ENCODE measurements around the gene SH3TC2.

SH3TC2 gene

GRCh38 chr5:149011084-149011483 is 51.8 kb downstream of the SH3TC2 start:
- Mint-ChIP-seq H3K4me3 (no peak overlapping the region), H3K27ac (no peak overlapping the region), H3K4me1 (no peaks in the 10 kb centered on the region), H3K36me3 (no peaks in the 10 kb centered on the region), H3K9me3 (no peaks in the 10 kb centered on the region), H3K27me3 (peaks cover 0 to 3% of the 10 kb centered on the region in 2 donors)
- ATAC-seq (replicated peaks) = no peak
- no peak for DNase-seq

DNA sequence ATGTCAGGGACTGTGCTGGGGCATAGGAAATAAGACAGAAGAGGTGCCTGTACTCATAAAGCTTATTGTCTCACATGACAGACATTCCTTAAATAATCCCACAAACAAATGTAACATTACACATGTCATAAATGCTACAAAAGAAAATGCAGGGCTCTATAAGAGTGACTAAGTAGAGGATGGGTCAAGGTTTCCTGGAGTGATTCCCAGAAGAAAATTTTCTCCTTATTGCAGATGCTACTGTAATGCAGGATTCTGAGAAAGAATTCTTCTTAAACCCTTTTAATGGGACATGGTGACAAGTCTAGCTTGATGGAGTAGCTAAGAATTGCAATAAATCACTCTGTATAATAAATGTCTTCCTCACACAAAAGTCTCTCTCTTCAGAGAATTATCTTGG is 55.7 kb downstream of the SH3TC2 start:
- no peak overlapping the region for H3K27ac Mint-ChIP-seq
- ATAC-seq (replicated peaks) (no peak), DNase-seq (no peak)
- peaks cover 3 to 8% of the 10 kb centered on the region in 2 donors for H3K4me1 Mint-ChIP-seq
- no peak overlapping the region for H3K4me3 Mint-ChIP-seq
- no peaks in the 10 kb centered on the region for H3K9me3 Mint-ChIP-seq
- H3K36me3 Mint-ChIP-seq = no peaks in the 10 kb centered on the region
- peaks cover 0 to under 1% of the 10 kb centered on the region in 2 donors for H3K27me3 Mint-ChIP-seq

GRCh38 chr5:149006426-149006825 is 56.4 kb downstream of the SH3TC2 start:
- Mint-ChIP-seq H3K9me3 (no peaks in the 10 kb centered on the region), H3K36me3 (no peaks in the 10 kb centered on the region), H3K4me1 (peaks cover 3 to 8% of the 10 kb centered on the region in 2 donors), H3K27me3 (peaks cover 4 to 7% of the 10 kb centered on the region in 2 donors), H3K4me3 (no peak overlapping the region), H3K27ac (no peak overlapping the region)
- ATAC-seq (replicated peaks) (no peak), DNase-seq (no peak)

DNA sequence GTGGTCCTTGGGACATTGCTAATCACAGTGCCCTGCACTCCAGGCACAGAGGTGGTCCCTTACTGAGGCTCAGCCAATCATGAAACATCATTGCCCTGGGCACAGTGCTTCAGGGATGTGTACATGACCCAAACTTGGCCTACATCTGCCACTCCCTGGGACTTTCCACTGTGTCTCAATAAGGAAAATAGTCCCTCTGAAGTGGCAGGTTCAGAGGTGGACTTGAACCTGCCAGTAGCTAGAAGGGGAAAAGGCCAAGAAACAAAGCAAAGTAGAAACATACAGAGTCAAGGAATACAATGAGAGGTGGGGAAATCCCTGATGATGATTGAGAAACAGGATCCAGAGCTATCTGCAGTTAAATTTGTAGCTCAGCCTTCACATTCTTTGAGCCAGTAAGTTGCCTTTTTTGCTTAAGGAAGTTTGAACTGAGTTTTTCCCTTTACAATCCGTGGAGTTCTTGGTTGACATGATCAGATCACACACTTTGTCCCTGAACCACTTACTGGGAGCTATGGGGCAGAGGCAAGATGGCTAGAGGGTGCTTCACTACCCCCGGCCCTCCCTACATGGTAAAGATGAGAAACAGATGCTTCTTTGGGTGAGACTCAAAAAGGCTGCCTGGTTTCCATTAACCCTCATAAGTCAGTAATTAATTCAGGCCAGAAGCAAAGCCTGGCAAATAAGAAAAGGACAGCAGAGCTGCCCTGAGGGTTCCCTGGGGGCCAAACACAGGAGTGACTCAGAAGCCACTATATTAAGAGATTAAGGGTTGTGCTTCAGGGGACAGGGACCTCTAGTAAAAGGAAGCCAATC is 57.6 kb downstream of the SH3TC2 start:
- Mint-ChIP-seq H3K27ac (no peak overlapping the region), H3K9me3 (no peaks in the 10 kb centered on the region), H3K4me1 (peaks cover 3 to 8% of the 10 kb centered on the region in 2 donors), H3K4me3 (no peak overlapping the region), H3K36me3 (no peaks in the 10 kb centered on the region), H3K27me3 (peaks cover 9 to 13% of the 10 kb centered on the region in 2 donors)
- DNase-seq = no peak
- peak; percentile 38 to 39 for ATAC-seq (replicated peaks)

DNA sequence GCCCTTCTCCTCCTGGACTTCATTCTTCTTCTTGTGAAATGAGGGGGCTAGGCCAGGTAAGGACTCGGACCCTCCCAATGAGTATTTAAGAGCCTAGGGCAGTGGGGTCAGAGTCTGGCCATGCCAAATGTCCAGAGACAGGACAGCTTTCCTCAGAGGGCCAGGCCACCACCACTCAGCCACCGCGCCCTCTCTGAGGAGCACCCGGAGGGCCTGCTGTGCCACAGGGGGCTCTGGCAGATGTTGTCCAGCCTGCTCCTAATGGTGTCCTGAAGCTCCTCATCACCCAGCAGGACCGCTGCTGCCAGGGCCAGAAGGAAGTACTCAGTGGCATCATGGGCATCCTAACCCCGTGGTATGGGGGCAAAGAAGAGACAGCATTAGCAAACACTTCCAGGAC is 58.3 kb downstream of the SH3TC2 start:
- Mint-ChIP-seq H3K36me3 (no peaks in the 10 kb centered on the region), H3K27ac (no peak overlapping the region), H3K27me3 (peaks cover 16 to 17% of the 10 kb centered on the region in 2 donors), H3K4me3 (no peak overlapping the region), H3K9me3 (no peaks in the 10 kb centered on the region), H3K4me1 (peaks cover 3 to 8% of the 10 kb centered on the region in 2 donors)
- DNase-seq (no peak), ATAC-seq (replicated peaks) (no peak)

- Mint-ChIP-seq H3K4me3 (no peak overlapping the region), H3K4me1 (peaks cover 3 to 8% of the 10 kb centered on the region in 2 donors), H3K9me3 (no peaks in the 10 kb centered on the region), H3K27me3 (peaks cover 16 to 32% of the 10 kb centered on the region in 2 donors), H3K36me3 (no peaks in the 10 kb centered on the region), H3K27ac (no peak overlapping the region)
- ATAC-seq (replicated peaks) (no peak), DNase-seq (no peak)
Measured at GRCh38 chr5:149002761-149003689, 59.8 kb downstream of the SH3TC2 start.

GRCh38 chr5:149002053-149002452 is 60.8 kb downstream of the SH3TC2 start:
- H3K9me3 Mint-ChIP-seq = no peaks in the 10 kb centered on the region
- H3K4me1 Mint-ChIP-seq = peaks cover 3 to 12% of the 10 kb centered on the region in 2 donors
- ATAC-seq (replicated peaks) = no peak
- DNase-seq = no peak
- no peak overlapping the region for H3K27ac Mint-ChIP-seq
- peaks cover 20 to 39% of the 10 kb centered on the region in 2 donors for H3K27me3 Mint-ChIP-seq
- H3K36me3 Mint-ChIP-seq = no peaks in the 10 kb centered on the region
- no peak overlapping the region for H3K4me3 Mint-ChIP-seq

DNA sequence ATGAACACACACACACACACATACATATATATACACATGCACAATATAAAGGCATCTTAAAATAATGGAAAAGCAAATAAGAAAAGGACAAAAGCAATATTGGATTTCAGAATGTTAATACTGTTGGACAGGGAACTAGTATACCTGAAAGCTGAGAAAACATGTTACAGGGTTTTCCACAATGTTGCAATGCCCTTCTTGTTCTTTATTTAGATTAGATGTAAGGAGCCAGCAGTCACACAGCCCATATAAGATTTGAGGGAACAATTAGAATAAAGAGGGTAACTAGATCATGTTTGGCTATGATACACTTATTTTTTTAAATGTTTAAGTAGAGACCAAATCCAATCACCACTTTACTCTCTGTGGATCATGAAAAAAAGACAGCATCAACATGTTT is 61.7 kb downstream of the SH3TC2 start:
- Mint-ChIP-seq H3K27me3 (peaks cover 21 to 47% of the 10 kb centered on the region in 2 donors), H3K9me3 (no peaks in the 10 kb centered on the region), H3K36me3 (no peaks in the 10 kb centered on the region), H3K4me1 (peaks cover 3 to 13% of the 10 kb centered on the region in 2 donors), H3K4me3 (no peak overlapping the region), H3K27ac (no peak overlapping the region)
- no peak for DNase-seq
- no peak for ATAC-seq (replicated peaks)

GRCh38 chr5:148999741-149000140 is 63.1 kb downstream of the SH3TC2 start:
- H3K9me3 Mint-ChIP-seq = no peaks in the 10 kb centered on the region
- no peaks in the 10 kb centered on the region for H3K36me3 Mint-ChIP-seq
- ATAC-seq (replicated peaks) (no peak), DNase-seq (no peak)
- H3K4me1 Mint-ChIP-seq = peaks cover 0 to 6% of the 10 kb centered on the region in 2 donors
- H3K4me3 Mint-ChIP-seq = no peak overlapping the region
- no peak overlapping the region for H3K27ac Mint-ChIP-seq
- peaks cover 21 to 47% of the 10 kb centered on the region in 2 donors for H3K27me3 Mint-ChIP-seq

DNA sequence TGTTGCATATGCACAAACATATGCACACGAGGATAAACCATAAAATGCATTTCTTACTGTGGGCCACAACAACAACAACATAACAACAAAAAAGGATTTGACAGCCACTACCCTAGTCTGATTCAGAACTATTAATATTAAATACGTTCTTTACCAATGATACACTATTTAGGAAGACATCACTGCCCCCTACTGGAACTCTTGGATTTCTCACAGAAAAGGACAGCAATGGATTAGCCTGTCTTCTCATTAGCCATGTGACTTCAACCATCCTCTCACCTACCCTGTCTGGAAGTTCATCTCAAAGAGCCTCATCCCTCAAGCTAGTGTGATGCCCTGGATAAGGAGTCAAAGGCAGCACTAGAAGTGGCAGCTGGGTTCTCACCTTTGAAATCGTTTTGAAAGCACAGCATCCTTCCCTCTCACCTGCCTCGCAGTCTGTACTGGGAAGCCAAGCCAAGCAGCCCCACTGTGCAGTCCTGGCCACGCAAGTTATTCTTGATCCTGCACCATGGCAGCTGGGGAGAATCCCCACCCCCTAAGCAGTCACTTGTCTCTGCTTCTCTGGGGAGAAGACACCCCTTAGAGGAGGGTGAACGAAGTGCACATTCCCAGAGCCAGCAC is 64.6 kb downstream of the SH3TC2 start:
- H3K36me3 Mint-ChIP-seq = no peaks in the 10 kb centered on the region
- peaks cover 21 to 47% of the 10 kb centered on the region in 2 donors for H3K27me3 Mint-ChIP-seq
- no peak overlapping the region for H3K27ac Mint-ChIP-seq
- DNase-seq (peak; percentile 9), ATAC-seq (replicated peaks) (peak; percentile 64 to 76)
- H3K9me3 Mint-ChIP-seq = no peaks in the 10 kb centered on the region
- no peak overlapping the region for H3K4me3 Mint-ChIP-seq
- peaks cover 0 to 6% of the 10 kb centered on the region in 2 donors for H3K4me1 Mint-ChIP-seq

- no peaks in the 10 kb centered on the region for H3K36me3 Mint-ChIP-seq
- H3K27me3 Mint-ChIP-seq = peaks cover 22 to 46% of the 10 kb centered on the region in 2 donors
- no peak for ATAC-seq (replicated peaks)
- H3K27ac Mint-ChIP-seq = no peak overlapping the region
- no peaks in the 10 kb centered on the region for H3K9me3 Mint-ChIP-seq
- DNase-seq = no peak
- H3K4me1 Mint-ChIP-seq = peaks cover 0 to 6% of the 10 kb centered on the region in 2 donors
- H3K4me3 Mint-ChIP-seq = no peak overlapping the region
Measured at GRCh38 chr5:148996270-148996669, 66.6 kb downstream of the SH3TC2 start.

DNA sequence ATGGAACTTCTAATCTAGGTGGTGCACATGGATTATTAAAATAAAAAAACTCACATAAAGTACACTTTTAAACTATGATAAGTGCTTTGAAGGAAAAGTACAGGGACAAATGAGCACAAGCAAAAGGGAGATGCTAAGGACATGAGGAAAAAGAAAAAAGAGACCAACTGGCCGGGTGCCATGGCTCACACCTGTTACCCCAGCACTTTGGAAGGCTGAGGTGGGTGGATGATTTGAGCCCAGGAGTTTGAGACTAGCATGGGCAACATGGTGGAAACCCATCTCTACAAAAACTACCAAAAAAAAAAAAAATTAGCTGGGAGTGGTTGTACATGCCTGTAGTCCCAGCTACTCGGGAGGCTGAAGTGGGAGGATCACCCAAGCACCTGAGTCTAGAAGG is 67.1 kb downstream of the SH3TC2 start:
- Mint-ChIP-seq H3K27me3 (peaks cover 18 to 41% of the 10 kb centered on the region in 2 donors), H3K27ac (no peak overlapping the region), H3K4me3 (no peak overlapping the region), H3K36me3 (no peaks in the 10 kb centered on the region), H3K9me3 (no peaks in the 10 kb centered on the region), H3K4me1 (peaks cover 0 to 6% of the 10 kb centered on the region in 2 donors)
- ATAC-seq (replicated peaks) = no peak
- DNase-seq = no peak

DNA sequence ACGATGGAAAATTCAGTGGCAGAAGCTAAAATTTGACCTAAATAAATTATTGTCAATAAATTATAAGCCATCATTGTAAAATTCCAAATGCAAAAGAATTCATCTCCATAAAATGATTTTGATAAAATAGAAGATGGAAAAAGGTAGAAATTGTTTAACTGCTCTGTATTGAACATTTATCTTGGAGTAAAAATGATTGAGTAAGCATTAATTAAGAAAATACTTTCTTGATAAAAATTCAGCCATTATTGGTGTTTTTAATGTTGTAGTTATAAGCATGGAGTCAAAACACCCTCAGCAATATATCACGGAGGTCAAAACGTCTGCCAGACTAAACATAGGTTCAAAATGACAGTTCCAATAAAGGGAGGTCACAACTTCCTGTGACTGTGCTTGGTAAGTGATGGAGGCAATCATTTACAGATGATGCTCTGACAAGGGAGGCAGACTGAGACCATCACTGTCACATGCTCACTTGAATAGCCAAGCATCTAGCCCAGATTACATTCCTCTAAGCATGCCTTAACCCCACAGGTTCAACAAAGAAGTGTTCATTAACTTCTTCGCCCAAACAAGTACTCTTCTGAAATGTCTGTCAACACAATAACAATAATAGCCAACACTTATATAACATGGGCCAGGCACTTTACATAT is 69.5 kb downstream of the SH3TC2 start:
- ATAC-seq (replicated peaks) = no peak
- Mint-ChIP-seq H3K4me3 (no peak overlapping the region), H3K36me3 (no peaks in the 10 kb centered on the region), H3K4me1 (peaks cover 0 to 6% of the 10 kb centered on the region in 2 donors), H3K27ac (no peak overlapping the region), H3K27me3 (peaks cover 18 to 35% of the 10 kb centered on the region in 2 donors), H3K9me3 (no peaks in the 10 kb centered on the region)
- no peak for DNase-seq

DNA sequence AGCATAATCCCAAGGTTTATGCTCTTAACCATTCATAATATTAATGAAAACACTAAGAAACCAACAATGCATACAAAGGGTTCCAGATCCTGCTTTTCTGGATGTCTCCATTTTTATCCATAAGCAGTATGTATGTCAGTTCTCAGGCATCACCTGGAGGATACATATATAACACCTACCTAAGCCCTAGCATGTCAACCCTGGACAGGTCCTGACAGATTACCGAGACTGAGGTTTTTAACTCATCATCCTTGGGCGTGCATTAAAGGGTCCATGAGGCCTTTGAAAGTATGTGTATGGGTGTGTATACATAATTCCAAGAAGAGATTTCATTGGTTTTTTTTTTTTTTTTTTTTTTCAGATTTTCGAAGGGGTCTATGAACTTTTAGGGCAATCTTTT is 70.6 kb downstream of the SH3TC2 start:
- Mint-ChIP-seq H3K27me3 (peaks cover 17 to 30% of the 10 kb centered on the region in 2 donors), H3K27ac (no peak overlapping the region), H3K9me3 (no peaks in the 10 kb centered on the region), H3K4me1 (peaks cover 0 to 3% of the 10 kb centered on the region in 2 donors), H3K36me3 (no peaks in the 10 kb centered on the region), H3K4me3 (no peak overlapping the region)
- ATAC-seq (replicated peaks) = no peak
- no peak for DNase-seq

Data from stimulated activated naive B cell treated with anti-CD40 and anti-IgM and Interleukin-4, amounts not matched to agents 10 μg/mL and 1 μg/mL and 100 μg/mL, for 72 hours (primary cell).